Astrocyte (in vitro differentiated cells and primary cell): ENCODE data around the gene FANK1. TPM values are rescaled to one million over a fixed set of nuclear protein-coding genes. Genes with fewer than 3 reads are reported as not detected.

Experiments used
- DNase-seq: peaks from one replicate; pipeline ENCODE4 v3.0.0-alpha.2; 2010; ENCODE audit warnings: low read depth
- FAIRE-seq: peaks from 2 replicates; lab custom pipeline; 2011; peaks lifted over from hg19 to GRCh38; lab: Jason Lieb, UNC
- H2AFZ ChIP-seq: 2 replicates; pipeline ENCODE4 v1.6.0; 2012; ENCODE audit warnings: low read depth, low read length, inconsistent platforms
- H3K27ac ChIP-seq: 2 replicates; pipeline ENCODE4 v1.5.1; 2011; ENCODE audit warnings: low read depth, low read length, inconsistent platforms
- H3K27me3 ChIP-seq: 2 replicates; pipeline ENCODE4 v1.6.0; 2011; ENCODE audit warnings: low read length, inconsistent platforms; ENCODE audit not compliant: insufficient read depth
- H3K36me3 ChIP-seq: 2 replicates; pipeline ENCODE4 v1.5.1; 2011; ENCODE audit warnings: low read length, inconsistent platforms; ENCODE audit not compliant: insufficient read depth
- H3K4me1 ChIP-seq: 2 replicates; pipeline ENCODE4 v1.5.1; 2011; ENCODE audit warnings: low read length, inconsistent platforms; ENCODE audit not compliant: insufficient read depth
- H3K4me2 ChIP-seq: 2 replicates; pipeline ENCODE4 v1.6.0; 2012; ENCODE audit warnings: low read length, inconsistent platforms
- H3K4me3 ChIP-seq: 2 replicates; pipeline ENCODE4 v1.5.1; 2011; ENCODE audit warnings: low read depth, mild to moderate bottlenecking, low read length, inconsistent platforms; ENCODE audit not compliant: insufficient read depth
- H3K79me2 ChIP-seq: 2 replicates; pipeline ENCODE4 v1.6.0; 2012; ENCODE audit warnings: mild to moderate bottlenecking, low read length, inconsistent platforms; ENCODE audit not compliant: insufficient read depth
- H3K9ac ChIP-seq: 2 replicates; pipeline ENCODE4 v1.6.0; 2012; ENCODE audit warnings: mild to moderate bottlenecking, low read length, inconsistent platforms
- H3K9me3 ChIP-seq: 2 replicates; pipeline ENCODE4 v1.5.1; 2012; ENCODE audit warnings: low read depth, mild to moderate bottlenecking, low read length, inconsistent platforms; ENCODE audit not compliant: insufficient read depth
- H4K20me1 ChIP-seq: 2 replicates; pipeline ENCODE4 v1.6.0; 2012; ENCODE audit warnings: low read length, inconsistent platforms; ENCODE audit not compliant: insufficient read depth
- H3K27ac Mint-ChIP-seq: one replicate; pipeline ENCODE4 v1.8.0; 2021; ENCODE audit warnings: mild to moderate bottlenecking, mixed read lengths; ENCODE audit not compliant: unreplicated experiment
- H3K27me3 Mint-ChIP-seq: one replicate; pipeline ENCODE4 v1.8.0; 2021; ENCODE audit warnings: low read depth, mixed read lengths; ENCODE audit not compliant: unreplicated experiment
- H3K36me3 Mint-ChIP-seq: one replicate; pipeline ENCODE4 v1.8.0; 2021; ENCODE audit warnings: low read depth, mixed read lengths; ENCODE audit not compliant: unreplicated experiment
- H3K4me1 Mint-ChIP-seq: one replicate; pipeline ENCODE4 v1.8.0; 2021; ENCODE audit warnings: low read depth, mixed read lengths; ENCODE audit not compliant: unreplicated experiment
- H3K4me3 Mint-ChIP-seq: one replicate; pipeline ENCODE4 v1.8.0; 2021; ENCODE audit warnings: mild to moderate bottlenecking, moderate library complexity, mixed read lengths; ENCODE audit not compliant: unreplicated experiment
- H3K9me3 Mint-ChIP-seq: one replicate; pipeline ENCODE4 v1.8.0; 2021; ENCODE audit warnings: mild to moderate bottlenecking, mixed read lengths; ENCODE audit not compliant: unreplicated experiment
- CTCF ChIP-seq: IDR thresholded peaks from 2 replicates; pipeline ENCODE4 v1.5.1; 2011; ENCODE audit warnings: low read depth, mild to moderate bottlenecking, inconsistent platforms, low read length, moderate library complexity; ENCODE audit not compliant: insufficient read depth
- EZH2 ChIP-seq: IDR thresholded peaks from 2 replicates; pipeline ENCODE4 v1.6.1; 2012; ENCODE audit warnings: mild to moderate bottlenecking, low read length, inconsistent platforms; ENCODE audit not compliant: insufficient read depth
- total RNA-seq: library from RNA; stranded (reverse); gene quantifications from 2 replicates; pipeline ENCODE4 v1.2.1, GENCODE V29; 2021

FANK1 gene
- total RNA-seq, 1 donor from 2014 or later = 9.7 TPM

- Histone ChIP-seq H3K79me2 (no peaks in the 10 kb centered on the region), H3K4me1 (peaks cover 23% of the 10 kb centered on the region), H2AFZ (no peak overlapping the region), H4K20me1 (no peaks in the 10 kb centered on the region), H3K9me3 (no peaks in the 10 kb centered on the region), H3K36me3 (no peaks in the 10 kb centered on the region), H3K27me3 (no peaks in the 10 kb centered on the region), H3K4me3 (no peak overlapping the region), H3K9ac (no peak overlapping the region), H3K27ac (no peak overlapping the region), H3K4me2 (no peak overlapping the region)
- TF ChIP-seq CTCF = no peak
- Mint-ChIP-seq H3K9me3 (no peaks in the 10 kb centered on the region), H3K4me1 (peaks cover 34% of the 10 kb centered on the region), H3K4me3 (no peak overlapping the region), H3K27me3 (no peaks in the 10 kb centered on the region), H3K27ac (no peak overlapping the region), H3K36me3 (peaks cover 15% of the 10 kb centered on the region)
- no peak for DNase-seq
- no peak for FAIRE-seq
Measured at GRCh38 chr10:125984346-125984745, 88.0 kb downstream of the FANK1 start.

GRCh38 chr10:125984865-125985495 is 88.6 kb downstream of the FANK1 start:
- peaks cover under 1% of the 10 kb centered on the region for H3K9me3 Mint-ChIP-seq
- TF ChIP-seq CTCF = no peak
- TF ChIP-seq EZH2 = no peak
- H3K79me2 ChIP-seq = no peaks in the 10 kb centered on the region
- no peaks in the 10 kb centered on the region for H3K27me3 ChIP-seq
- no peak for DNase-seq
- H3K36me3 Mint-ChIP-seq = peaks cover 18% of the 10 kb centered on the region
- H3K4me2 ChIP-seq = no peak overlapping the region
- H3K4me1 Mint-ChIP-seq = peaks cover 34% of the 10 kb centered on the region
- no peaks in the 10 kb centered on the region for H4K20me1 ChIP-seq
- no peak overlapping the region for H3K9ac ChIP-seq
- no peaks in the 10 kb centered on the region for H3K36me3 ChIP-seq
- no peak overlapping the region for H2AFZ ChIP-seq
- H3K27ac ChIP-seq = no peak overlapping the region
- FAIRE-seq = no peak
- no peaks in the 10 kb centered on the region for H3K9me3 ChIP-seq
- H3K4me3 ChIP-seq = no peak overlapping the region
- H3K27ac Mint-ChIP-seq = no peak overlapping the region
- H3K27me3 Mint-ChIP-seq = no peaks in the 10 kb centered on the region
- peaks cover 23% of the 10 kb centered on the region for H3K4me1 ChIP-seq
- peak overlapping the region; percentile 9 for H3K4me3 Mint-ChIP-seq

- Histone ChIP-seq H3K4me2 (no peak overlapping the region), H3K9me3 (no peaks in the 10 kb centered on the region), H3K4me1 (peaks cover 21% of the 10 kb centered on the region), H3K4me3 (no peak overlapping the region), H2AFZ (no peak overlapping the region), H3K36me3 (no peaks in the 10 kb centered on the region), H3K27me3 (no peaks in the 10 kb centered on the region), H3K9ac (no peak overlapping the region), H4K20me1 (no peaks in the 10 kb centered on the region), H3K79me2 (no peaks in the 10 kb centered on the region), H3K27ac (no peak overlapping the region)
- FAIRE-seq = no peak
- H3K4me3 Mint-ChIP-seq = peak overlapping the region; percentile 51
- no peak overlapping the region for H3K27ac Mint-ChIP-seq
- TF ChIP-seq CTCF (no peak), EZH2 (no peak)
- H3K27me3 Mint-ChIP-seq = no peaks in the 10 kb centered on the region
- peaks cover 8% of the 10 kb centered on the region for H3K9me3 Mint-ChIP-seq
- DNase-seq = no peak
- H3K4me1 Mint-ChIP-seq = peaks cover 31% of the 10 kb centered on the region
- peaks cover 26% of the 10 kb centered on the region for H3K36me3 Mint-ChIP-seq
Measured at GRCh38 chr10:125985557-125986240, 89.3 kb downstream of the FANK1 start.
